Testis (tissue), 3 donors: ENCODE results near the gene PLCL1. TPM values are rescaled to one million over a fixed set of nuclear protein-coding genes. Genes with fewer than 3 reads are reported as not detected.
A peak's percentile ranks its signal among the peaks of the same experiment; 100 is the strongest.

ENCODE experiments used
- DNase-seq: peaks from one replicate; pipeline ENCODE4 v3.0.0-alpha.2; 2019
- H3K27ac ChIP-seq, 2 donors: fragments of 200-600 bp; sonication (generic); one replicate each; pipeline ENCODE4 v1.5.1; 2019
- H3K27me3 ChIP-seq: fragments of 200-600 bp; sonication (generic); one replicate; pipeline ENCODE4 v1.5.1; 2019
- H3K36me3 ChIP-seq: fragments of 200-600 bp; sonication (generic); one replicate; pipeline ENCODE4 v1.5.1; 2017; ENCODE audit warnings: low read depth; ENCODE audit errors: missing control alignments
- H3K4me1 ChIP-seq: fragments of 200-600 bp; sonication (generic); one replicate; pipeline ENCODE4 v1.5.1; 2019
- H3K4me3 ChIP-seq, 2 donors: fragments of 200-600 bp; sonication (generic); one replicate each; pipeline ENCODE4 v1.5.1; 2017 to 2019
- H3K9me3 ChIP-seq: fragments of 200-600 bp; sonication (generic); one replicate; pipeline ENCODE4 v1.5.1; 2017
- CTCF ChIP-seq, 3 experiments: fragments of 450-650 bp in 2 of 3; fragments of 200-600 bp in 1 of 3; sonication (generic) in 1 of 3; IDR thresholded peaks; one replicate each; pipeline ENCODE4 v1.5.1; 2016 to 2019; ENCODE audit warnings: antibody characterized with exemption in 3 of 3, mild to moderate bottlenecking in 2 of 3, moderate library complexity in 1 of 3
- POLR2A ChIP-seq: fragments of 450-650 bp; IDR thresholded peaks from one replicate; pipeline ENCODE4 v1.6.1; 2017; ENCODE audit warnings: antibody characterized with exemption, mild to moderate bottlenecking, moderate library complexity
- WGBS, 2 donors: methylation state at CpG; one replicate each; pipeline ENCODE4 v1.1.5; 2018; 5-methylcytosine and 5-hydroxymethylcytosine counted together
- intact Hi-C: fragments of 100-400 bp; cut with DNase I; formaldehyde crosslinking; loops from one replicate; pipeline ENCODE4 v1.15.1; 2023; ENCODE audit warnings: low total_unique reads
- polyA plus RNA-seq: library from polyadenylated mRNA; stranded (reverse); fragments of 350-450 nt; fragmentation: Illumina TruSeq; extraction: RNeasy Lipid Tissue Mini Kit (QIAGEN cat#74804); gene quantifications from one replicate; pipeline ENCODE4 v1.2.3, GENCODE V29; 2014; ENCODE audit warnings: low read depth, low replicate concordance; ENCODE audit not compliant: insufficient read depth
- total RNA-seq, 2 donors: library from RNA; depleted of rRNA; stranded (reverse); fragments of >200 nt; gene quantifications; one replicate each; pipeline ENCODE4 v1.2.3, GENCODE V29; 2016

PLCL1 gene
- total and polyA plus RNA-seq, 3 donors from 2014 or later = 2.1 to 2.6 (median 2.4) TPM

- TF ChIP-seq POLR2A (no peak), CTCF (IDR thresholded peaks at IDR 0.05) (no peak)
- WGBS, 2 donors = 0% methylated on average over 48 to 72 of the region's 92 CpGs
- H3K4me1 ChIP-seq = no peaks in the 10 kb centered on the region
- peak; percentile 42 for DNase-seq
- no peaks in the 10 kb centered on the region for H3K36me3 ChIP-seq
- intact Hi-C loops = loop anchor here (10.0 kb wide), 1 partner anchor 320 kb away; no protein-coding TSS in a partner anchor
- peak overlapping the region in 1 of 2 donors; percentile 38 for H3K27ac ChIP-seq
- no peaks in the 10 kb centered on the region for H3K9me3 ChIP-seq
- H3K4me3 ChIP-seq = peak overlapping the region; percentile 73 to 76
- H3K27me3 ChIP-seq = no peaks in the 10 kb centered on the region
Observed at GRCh38 chr2:197804758-197805714, 643 bp downstream of the PLCL1 start.

DNA sequence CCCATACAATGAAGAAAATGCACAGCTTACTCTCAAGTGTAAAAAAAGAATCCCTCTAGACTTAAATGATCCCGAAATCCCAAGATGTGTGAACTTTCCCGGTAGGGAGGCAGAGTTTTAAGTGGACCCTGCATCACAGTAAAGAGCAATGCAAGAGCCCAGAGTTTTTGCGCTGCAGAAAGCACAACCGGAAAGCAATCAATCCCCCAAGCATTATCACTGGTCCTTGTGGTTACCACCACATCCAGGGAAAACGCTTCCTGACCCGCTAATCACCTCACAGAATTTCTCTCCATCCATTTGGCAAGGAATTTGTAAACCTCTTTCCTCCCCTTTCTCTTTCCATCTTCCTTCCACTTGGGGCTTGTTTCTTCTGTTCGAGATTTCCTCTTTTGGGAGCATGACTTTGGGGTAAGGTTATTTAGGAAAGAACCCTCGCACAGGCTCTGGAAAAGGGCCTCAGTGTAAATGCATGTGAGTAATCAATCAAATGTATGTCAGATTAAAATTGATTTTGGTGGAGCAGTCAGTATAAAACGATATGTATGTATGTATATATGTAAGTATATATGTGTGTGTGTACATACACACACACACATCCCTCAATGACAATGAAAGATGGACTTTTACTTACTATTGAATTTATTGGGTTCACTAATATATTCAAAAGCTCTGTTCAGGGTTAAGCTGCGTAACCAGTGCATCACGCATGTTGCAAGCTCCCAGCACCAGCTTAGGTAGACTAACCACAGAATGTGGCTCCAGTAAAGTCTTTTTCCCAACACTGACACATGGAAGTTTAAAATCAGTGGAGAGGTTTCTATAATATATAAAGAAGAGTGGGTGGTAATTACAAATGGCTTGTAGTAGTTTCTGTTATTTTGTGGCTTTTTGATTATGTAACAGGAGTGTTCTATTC is 1.6 kb downstream of the PLCL1 start:
- H3K4me3 ChIP-seq = peak overlapping the region; percentile 73 to 76
- H3K27ac ChIP-seq = no peak overlapping the region
- H3K4me1 ChIP-seq = no peaks in the 10 kb centered on the region
- H3K9me3 ChIP-seq = no peaks in the 10 kb centered on the region
- no peak for DNase-seq
- H3K36me3 ChIP-seq = no peaks in the 10 kb centered on the region
- intact Hi-C loops = loop anchor here (10.0 kb wide), 1 partner anchor 319 kb away; no protein-coding TSS in a partner anchor
- H3K27me3 ChIP-seq = no peaks in the 10 kb centered on the region
- 24 to 34% methylated on average over 11 of the region's 11 CpGs for WGBS, 2 donors
- TF ChIP-seq CTCF (IDR thresholded peaks at IDR 0.05) (no peak), POLR2A (no peak)

- TF ChIP-seq CTCF (IDR thresholded peaks at IDR 0.05) (no peak), POLR2A (no peak)
- intact Hi-C loops = loop anchor here (10.0 kb wide), 1 partner anchor 316 kb away; no protein-coding TSS in a partner anchor
- no peaks in the 10 kb centered on the region for H3K36me3 ChIP-seq
- no peaks in the 10 kb centered on the region for H3K27me3 ChIP-seq
- no peak overlapping the region for H3K27ac ChIP-seq
- whole genome bisulfite sequencing, 2 donors = 90% methylated on average over 5 of the region's 5 CpGs
- DNase-seq = no peak
- H3K4me1 ChIP-seq = no peaks in the 10 kb centered on the region
- no peak overlapping the region for H3K4me3 ChIP-seq
- H3K9me3 ChIP-seq = no peaks in the 10 kb centered on the region
Observed at GRCh38 chr2:197809064-197809463, 4.7 kb downstream of the PLCL1 start.

GRCh38 chr2:197810016-197810415 is 5.6 kb downstream of the PLCL1 start:
- Histone ChIP-seq H3K36me3 (no peaks in the 10 kb centered on the region), H3K4me1 (no peaks in the 10 kb centered on the region), H3K4me3 (no peak overlapping the region), H3K27ac (no peak overlapping the region), H3K27me3 (no peaks in the 10 kb centered on the region), H3K9me3 (no peaks in the 10 kb centered on the region)
- WGBS, 2 donors = 91 to 99% methylated on average over 3 of the region's 3 CpGs
- intact Hi-C loops = no loop called here
- no peak for TF ChIP-seq CTCF (IDR thresholded peaks at IDR 0.05)
- no peak for TF ChIP-seq POLR2A
- DNase-seq = no peak
